Stimulated activated effector memory CD8-positive, alpha-beta T cell treated with anti-CD3 and anti-CD28 coated beads, Interleukin-12 subunit alpha, Interleukin-12 subunit beta, amount 100 ng/mL, for 72 hours (primary cell): ENCODE data around the gene TXLNB.
"Not testable (repeated sequence)": the region's sequence is repeated elsewhere in the genome, so short reads cannot be mapped to it uniquely, and the experiment has no call there.

Source experiments
- ATAC-seq: fragments of 150-1000 bp; cut with Tn5 transposase; 2 replicates; pipeline ENCODE4 v1.10.0; 2021
- DNase-seq, 2 donors: peaks; one replicate each; pipeline ENCODE4 v3.0.0; 2021 to 2022; ENCODE audit warnings: low spot score in 2 of 2
- H3K27ac Mint-ChIP-seq: one replicate; pipeline ENCODE4 v1.8.0; 2022; ENCODE audit warnings: mild to moderate bottlenecking, mixed read lengths
- H3K36me3 Mint-ChIP-seq: one replicate; pipeline ENCODE4 v1.8.0; 2022; ENCODE audit warnings: mild to moderate bottlenecking, mixed read lengths
- H3K4me1 Mint-ChIP-seq: one replicate; pipeline ENCODE4 v1.8.0; 2022; ENCODE audit warnings: mixed read lengths
- H3K4me3 Mint-ChIP-seq: one replicate; pipeline ENCODE4 v1.8.0; 2022; ENCODE audit warnings: mild to moderate bottlenecking, mixed read lengths
- H3K9me3 Mint-ChIP-seq: one replicate; pipeline ENCODE4 v1.8.0; 2022; ENCODE audit warnings: mixed read lengths

Gene TXLNB

GRCh38 chr6:139293230-139293629 is 1.4 kb upstream of the TXLNB start:
- DNase-seq, H3K36me3 Mint-ChIP-seq, H3K9me3 Mint-ChIP-seq, ATAC-seq, H3K4me3 Mint-ChIP-seq: not testable (repeated sequence)
- Mint-ChIP-seq H3K27ac (peak overlapping the region; percentile 91), H3K4me1 (peaks cover 66% of the 10 kb centered on the region)

- Mint-ChIP-seq H3K36me3 (peaks cover 8% of the 10 kb centered on the region), H3K9me3 (peaks cover 3% of the 10 kb centered on the region), H3K27ac (peak overlapping the region; percentile 91), H3K4me1 (peaks cover 53% of the 10 kb centered on the region), H3K4me3 (peak overlapping the region; percentile 67)
- no peak for DNase-seq
- peak; percentile 55 for ATAC-seq
Measured at GRCh38 chr6:139290787-139291311, 949 bp downstream of the TXLNB start.

- Mint-ChIP-seq H3K4me1 (peaks cover 44% of the 10 kb centered on the region), H3K9me3 (no peaks in the 10 kb centered on the region), H3K27ac (no peak overlapping the region), H3K4me3 (no peak overlapping the region), H3K36me3 (peaks cover 8% of the 10 kb centered on the region)
- ATAC-seq (no peak), DNase-seq (no peak)
Measured at GRCh38 chr6:139289233-139289632, 2.6 kb downstream of the TXLNB start.

GRCh38 chr6:139288496-139289040 is 3.2 kb downstream of the TXLNB start:
- H3K4me1 Mint-ChIP-seq = peaks cover 41% of the 10 kb centered on the region
- ATAC-seq = no peak
- no peak for DNase-seq
- H3K27ac Mint-ChIP-seq = peak overlapping the region; percentile 36
- no peaks in the 10 kb centered on the region for H3K9me3 Mint-ChIP-seq
- peaks cover 8% of the 10 kb centered on the region for H3K36me3 Mint-ChIP-seq
- H3K4me3 Mint-ChIP-seq = no peak overlapping the region

GRCh38 chr6:139287868-139288267 is 3.9 kb downstream of the TXLNB start:
- no peak for DNase-seq
- peaks cover 36% of the 10 kb centered on the region for H3K4me1 Mint-ChIP-seq
- H3K27ac Mint-ChIP-seq = no peak overlapping the region
- H3K36me3 Mint-ChIP-seq = peaks cover 8% of the 10 kb centered on the region
- H3K9me3 Mint-ChIP-seq = no peaks in the 10 kb centered on the region
- no peak for ATAC-seq
- no peak overlapping the region for H3K4me3 Mint-ChIP-seq

GRCh38 chr6:139286438-139286837 is 5.4 kb downstream of the TXLNB start:
- not testable (repeated sequence) for H3K27ac Mint-ChIP-seq, H3K4me3 Mint-ChIP-seq, H3K9me3 Mint-ChIP-seq, H3K36me3 Mint-ChIP-seq, DNase-seq, ATAC-seq
- H3K4me1 Mint-ChIP-seq = peaks cover 26% of the 10 kb centered on the region

GRCh38 chr6:139285590-139285989 is 6.2 kb downstream of the TXLNB start:
- no peaks in the 10 kb centered on the region for H3K9me3 Mint-ChIP-seq
- peaks cover 19% of the 10 kb centered on the region for H3K4me1 Mint-ChIP-seq
- H3K36me3 Mint-ChIP-seq = no peaks in the 10 kb centered on the region
- DNase-seq (no peak), ATAC-seq (no peak)
- no peak overlapping the region for H3K4me3 Mint-ChIP-seq
- H3K27ac Mint-ChIP-seq = no peak overlapping the region

GRCh38 chr6:139284789-139285188 is 7.0 kb downstream of the TXLNB start:
- peaks cover 15% of the 10 kb centered on the region for H3K4me1 Mint-ChIP-seq

GRCh38 chr6:139282684-139283083 is 9.1 kb downstream of the TXLNB start:
- no peak overlapping the region for H3K27ac Mint-ChIP-seq
- ATAC-seq (peak; percentile 95), DNase-seq (no peak)

More at GRCh38 chr6:139284789-139285188, 7.0 kb downstream of the TXLNB start:
- no peak overlapping the region for H3K27ac Mint-ChIP-seq
- ATAC-seq (no peak), DNase-seq (no peak)
- H3K36me3 Mint-ChIP-seq = no peaks in the 10 kb centered on the region
- H3K9me3 Mint-ChIP-seq = no peaks in the 10 kb centered on the region
- H3K4me3 Mint-ChIP-seq = no peak overlapping the region

GRCh38 chr6:139278190-139278589 is 13.6 kb downstream of the TXLNB start:
- DNase-seq = no peak
- H3K9me3 Mint-ChIP-seq = no peaks in the 10 kb centered on the region
- no peak overlapping the region for H3K27ac Mint-ChIP-seq
- H3K4me3 Mint-ChIP-seq = no peak overlapping the region
- peaks cover 15% of the 10 kb centered on the region for H3K4me1 Mint-ChIP-seq
- ATAC-seq = no peak
- no peaks in the 10 kb centered on the region for H3K36me3 Mint-ChIP-seq

More at GRCh38 chr6:139282684-139283083, 9.1 kb downstream of the TXLNB start:
- Mint-ChIP-seq H3K4me3 (no peak overlapping the region), H3K4me1 (peaks cover 15% of the 10 kb centered on the region), H3K36me3 (no peaks in the 10 kb centered on the region), H3K9me3 (no peaks in the 10 kb centered on the region)

GRCh38 chr6:139277587-139277986 is 14.2 kb downstream of the TXLNB start:
- peaks cover 10% of the 10 kb centered on the region for H3K4me1 Mint-ChIP-seq
- no peak for DNase-seq
- no peak overlapping the region for H3K4me3 Mint-ChIP-seq
- no peak for ATAC-seq
- H3K27ac Mint-ChIP-seq = no peak overlapping the region
- no peaks in the 10 kb centered on the region for H3K9me3 Mint-ChIP-seq
- H3K36me3 Mint-ChIP-seq = no peaks in the 10 kb centered on the region

GRCh38 chr6:139277161-139277560 is 14.6 kb downstream of the TXLNB start:
- Mint-ChIP-seq H3K9me3 (no peaks in the 10 kb centered on the region), H3K4me1 (peaks cover 9% of the 10 kb centered on the region), H3K4me3 (no peak overlapping the region), H3K36me3 (no peaks in the 10 kb centered on the region), H3K27ac (no peak overlapping the region)
- ATAC-seq = no peak
- no peak for DNase-seq

- Mint-ChIP-seq H3K9me3 (no peaks in the 10 kb centered on the region), H3K27ac (no peak overlapping the region), H3K36me3 (no peaks in the 10 kb centered on the region), H3K4me1 (peaks cover 9% of the 10 kb centered on the region), H3K4me3 (no peak overlapping the region)
- DNase-seq (no peak), ATAC-seq (no peak)
Measured at GRCh38 chr6:139275279-139276055, 16.3 kb downstream of the TXLNB start.

- DNase-seq (no peak), ATAC-seq (no peak)
- Mint-ChIP-seq H3K4me1 (no peaks in the 10 kb centered on the region), H3K27ac (no peak overlapping the region), H3K9me3 (no peaks in the 10 kb centered on the region), H3K4me3 (no peak overlapping the region), H3K36me3 (no peaks in the 10 kb centered on the region)
Measured at GRCh38 chr6:139271056-139271455, 20.7 kb downstream of the TXLNB start.

- no peak overlapping the region for H3K27ac Mint-ChIP-seq
Measured at GRCh38 chr6:139270249-139270648, 21.5 kb downstream of the TXLNB start.

More at GRCh38 chr6:139270249-139270648, 21.5 kb downstream of the TXLNB start:
- no peak for ATAC-seq
- Mint-ChIP-seq H3K4me3 (no peak overlapping the region), H3K36me3 (no peaks in the 10 kb centered on the region), H3K9me3 (no peaks in the 10 kb centered on the region), H3K4me1 (no peaks in the 10 kb centered on the region)
- DNase-seq = no peak
